ENCODE results near the gene GTF2A1L. TPM values are rescaled to one million over a fixed set of nuclear protein-coding genes. Genes with fewer than 3 reads are reported as not detected.

Gene GTF2A1L
- total RNA-seq, 1 donor from 2014 or later: not detected

GRCh38 chr2:48578313-48578712 is 39.3 kb upstream of the GTF2A1L start:
- Histone ChIP-seq H3K4me1 (no peaks in the 10 kb centered on the region), H3K9me3 (replicated peaks) (no peaks in the 10 kb centered on the region), H3K27me3 (ENCODE audit: low read depth) (no peaks in the 10 kb centered on the region), H3K36me3 (peaks cover 8% of the 10 kb centered on the region), H3K27ac (replicated peaks) (no peak overlapping the region), H3K4me3 (no peak overlapping the region)
- DNase-seq: no peak
- TF ChIP-seq CTCF (IDR thresholded peaks at IDR 0.05; ENCODE audit: borderline replicate concordance): no peak
- intact Hi-C loops (cut with micrococcal nuclease): no loop called here

GRCh38 chr2:48583961-48584360 is 33.7 kb upstream of the GTF2A1L start:
- H3K4me1 ChIP-seq: peaks cover 2% of the 10 kb centered on the region
- H3K27me3 ChIP-seq (ENCODE audit: low read depth): no peaks in the 10 kb centered on the region

GRCh38 chr2:48584551-48584950 is 33.1 kb upstream of the GTF2A1L start:
- Histone ChIP-seq H3K36me3 (peaks cover 8% of the 10 kb centered on the region), H3K4me3 (no peak overlapping the region), H3K4me1 (peaks cover 3% of the 10 kb centered on the region), H3K27ac (replicated peaks) (no peak overlapping the region), H3K9me3 (replicated peaks) (no peaks in the 10 kb centered on the region), H3K27me3 (ENCODE audit: low read depth) (no peaks in the 10 kb centered on the region)
- intact Hi-C loops (cut with micrococcal nuclease): no loop called here
- TF ChIP-seq CTCF (IDR thresholded peaks at IDR 0.05; ENCODE audit: borderline replicate concordance): no peak
- no peak for DNase-seq

More at GRCh38 chr2:48583961-48584360, 33.7 kb upstream of the GTF2A1L start:
- no peak overlapping the region for H3K4me3 ChIP-seq
- intact Hi-C loops (cut with micrococcal nuclease): no loop called here
- no peaks in the 10 kb centered on the region for H3K9me3 ChIP-seq (replicated peaks)
- peaks cover 8% of the 10 kb centered on the region for H3K36me3 ChIP-seq
- no peak for TF ChIP-seq CTCF (IDR thresholded peaks at IDR 0.05; ENCODE audit: borderline replicate concordance)
- no peak overlapping the region for H3K27ac ChIP-seq (replicated peaks)
- no peak for DNase-seq

- Histone ChIP-seq H3K36me3 (no peaks in the 10 kb centered on the region), H3K27me3 (ENCODE audit: low read depth) (no peaks in the 10 kb centered on the region), H3K4me1 (peaks cover 3% of the 10 kb centered on the region), H3K4me3 (no peak overlapping the region), H3K9me3 (replicated peaks) (no peaks in the 10 kb centered on the region), H3K27ac (replicated peaks) (no peak overlapping the region)
- intact Hi-C loops (cut with micrococcal nuclease): no loop called here
- no peak for TF ChIP-seq CTCF (IDR thresholded peaks at IDR 0.05; ENCODE audit: borderline replicate concordance)
- no peak for DNase-seq
These were observed 31.2 kb upstream of the GTF2A1L start for GRCh38 chr2:48586433-48586832.

- no peak for DNase-seq
- Histone ChIP-seq H3K36me3 (no peaks in the 10 kb centered on the region), H3K9me3 (replicated peaks) (no peaks in the 10 kb centered on the region), H3K4me3 (no peak overlapping the region), H3K27me3 (ENCODE audit: low read depth) (no peaks in the 10 kb centered on the region), H3K4me1 (peaks cover 3% of the 10 kb centered on the region), H3K27ac (replicated peaks) (no peak overlapping the region)
- TF ChIP-seq CTCF (IDR thresholded peaks at IDR 0.05; ENCODE audit: borderline replicate concordance): no peak
- intact Hi-C loops (cut with micrococcal nuclease): no loop called here
These were observed 30.1 kb upstream of the GTF2A1L start for GRCh38 chr2:48587560-48587959.

- intact Hi-C loops (cut with micrococcal nuclease): no loop called here
These were observed 29.7 kb upstream of the GTF2A1L start for GRCh38 chr2:48587961-48588360.

More at GRCh38 chr2:48587961-48588360, 29.7 kb upstream of the GTF2A1L start:
- Histone ChIP-seq H3K36me3 (no peaks in the 10 kb centered on the region), H3K4me1 (peaks cover 3% of the 10 kb centered on the region), H3K9me3 (replicated peaks) (no peaks in the 10 kb centered on the region), H3K27ac (replicated peaks) (no peak overlapping the region), H3K4me3 (no peak overlapping the region), H3K27me3 (ENCODE audit: low read depth) (no peaks in the 10 kb centered on the region)
- DNase-seq: no peak
- no peak for TF ChIP-seq CTCF (IDR thresholded peaks at IDR 0.05; ENCODE audit: borderline replicate concordance)
